ENCODE results near the gene TSPAN11.
"Not testable (repeated sequence)": the region's sequence is repeated elsewhere in the genome, so short reads cannot be mapped to it uniquely, and the experiment has no call there.

Gene TSPAN11

GRCh38 chr12:31004666-31005065 lies 78.1 kb downstream of the TSPAN11 start:
- no peak for DNase-seq

- DNase-seq, result no peak
These were observed 78.9 kb downstream of the TSPAN11 start for GRCh38 chr12:31005256-31005943.

- DNase-seq, result no peak
These were observed 79.4 kb downstream of the TSPAN11 start for GRCh38 chr12:31005944-31006361.

DNA sequence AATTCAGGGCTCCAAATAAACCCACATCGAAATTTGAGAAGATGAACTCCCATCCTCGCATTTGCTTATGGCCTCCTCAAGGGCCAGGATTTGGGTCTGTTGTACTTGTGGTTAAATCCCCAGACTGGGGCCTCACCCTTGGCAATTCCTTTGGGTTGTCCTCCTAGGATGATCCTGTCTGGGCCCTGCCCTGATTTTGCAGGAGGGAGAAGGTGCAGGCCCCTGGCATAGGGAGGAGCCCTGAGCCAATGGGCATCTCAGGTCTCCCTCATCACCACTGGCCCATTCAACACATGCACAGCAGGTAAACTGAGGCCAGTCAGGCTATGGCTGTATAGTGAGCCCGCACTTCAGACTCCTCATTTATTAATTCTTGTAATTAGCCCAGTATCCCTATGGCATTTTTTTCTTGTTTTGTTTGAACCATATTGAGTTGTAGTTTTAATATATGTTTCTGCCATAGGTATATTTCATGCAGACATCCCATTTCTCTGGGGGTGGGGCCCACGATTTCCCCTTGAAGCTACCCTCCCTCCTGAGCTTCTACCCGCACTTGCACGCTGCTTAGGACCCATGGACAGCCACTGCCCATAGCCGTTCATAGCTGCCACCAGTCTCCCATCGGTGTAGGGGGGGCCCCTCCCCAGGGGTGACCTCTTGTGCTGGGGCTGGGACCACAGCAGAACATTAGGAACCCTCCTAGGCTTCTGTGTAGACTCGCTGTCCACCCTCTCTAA lies 80.0 kb downstream of the TSPAN11 start:
- DNase-seq, result no peak

DNA sequence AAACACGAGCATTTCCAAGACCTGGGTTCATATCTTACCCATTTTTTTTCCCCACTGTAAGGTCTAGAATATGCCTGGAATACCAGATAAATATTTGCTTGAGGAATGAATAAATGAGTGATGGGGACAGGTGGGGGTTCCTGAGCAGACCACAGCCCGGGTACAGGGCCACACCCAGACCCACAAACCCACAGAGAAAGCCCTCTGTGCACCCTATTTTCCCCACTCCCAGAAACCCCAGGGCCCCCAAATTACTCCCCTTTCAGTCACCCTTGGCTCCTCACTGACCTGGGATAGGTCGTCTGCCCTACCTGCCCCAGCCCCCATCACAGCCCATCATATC lies 80.6 kb downstream of the TSPAN11 start:
- DNase-seq, result no peak

GRCh38 chr12:31007636-31008175 lies 81.2 kb downstream of the TSPAN11 start:
- no peak for DNase-seq

DNA sequence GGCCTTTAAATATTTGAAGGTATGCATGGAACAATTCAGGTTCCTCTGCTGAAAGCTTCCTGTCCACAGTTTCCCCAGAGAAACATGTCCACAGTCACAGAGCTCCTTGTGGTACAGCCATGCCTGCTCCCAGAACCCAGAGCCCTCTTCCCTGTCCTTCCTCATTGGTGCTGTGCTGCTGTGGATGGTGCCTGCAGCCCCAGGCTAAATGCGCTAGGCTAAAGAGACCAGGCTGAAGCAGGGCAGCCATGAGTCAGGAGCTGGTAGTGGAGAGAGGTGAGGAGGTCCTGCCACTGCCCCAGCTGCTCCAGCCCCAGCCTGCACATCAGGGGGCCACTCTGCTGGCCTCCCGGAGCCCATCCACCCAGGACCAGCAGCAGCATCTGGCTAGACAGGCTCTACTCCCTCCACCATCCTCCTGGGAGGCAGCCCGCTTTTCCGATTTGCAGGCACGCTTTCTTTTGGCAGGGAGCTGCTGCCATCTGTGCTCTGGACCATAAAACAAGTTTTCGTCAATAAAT lies 81.8 kb downstream of the TSPAN11 start:
- DNase-seq, result no peak

DNA sequence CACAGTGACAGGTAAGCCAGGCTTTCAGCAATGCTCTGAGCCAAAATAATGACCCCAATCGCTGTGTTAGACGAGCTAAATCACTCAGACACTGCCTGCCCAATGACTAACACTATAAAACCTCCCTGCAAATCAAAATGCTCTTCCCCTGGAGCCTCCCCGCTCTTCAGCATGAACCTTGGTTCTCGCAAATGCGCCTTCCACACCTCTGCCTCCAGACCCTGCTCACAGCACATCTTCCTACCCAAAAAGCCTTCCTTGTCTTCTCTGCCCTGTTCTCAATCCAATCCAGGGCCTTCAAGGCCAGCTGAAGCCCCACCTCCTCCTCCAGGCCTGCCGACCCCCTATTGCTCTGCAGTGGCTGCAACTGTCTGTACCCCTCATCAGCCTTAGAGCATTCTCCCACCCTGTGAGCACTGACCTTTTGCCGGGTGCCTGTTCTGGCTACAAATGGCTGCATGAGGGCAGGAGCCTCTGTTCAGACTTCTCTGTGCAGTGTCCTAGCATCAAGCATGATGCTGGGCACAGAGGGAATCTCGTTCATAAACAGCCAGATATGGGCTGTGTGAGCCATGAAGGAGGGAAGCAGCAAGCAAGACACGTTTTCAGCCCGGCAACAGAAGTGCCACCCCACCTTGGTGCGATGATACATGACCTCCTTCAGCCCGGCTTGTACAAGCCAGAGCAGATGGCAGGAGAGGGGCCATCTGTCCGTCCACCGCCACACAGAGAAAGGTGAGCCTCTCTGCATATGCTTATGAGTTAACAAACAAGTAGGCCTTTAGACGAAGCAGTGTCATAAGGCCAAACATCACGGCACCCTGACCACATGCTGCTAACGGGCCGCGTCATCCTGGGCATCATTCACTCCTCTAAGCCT lies 82.7 kb downstream of the TSPAN11 start:
- no peak for DNase-seq

- DNase-seq, result no peak
These were observed 83.4 kb downstream of the TSPAN11 start for GRCh38 chr12:31009976-31010375.

GRCh38 chr12:31011336-31011735 lies 84.8 kb downstream of the TSPAN11 start:
- DNase-seq, result no peak

DNA sequence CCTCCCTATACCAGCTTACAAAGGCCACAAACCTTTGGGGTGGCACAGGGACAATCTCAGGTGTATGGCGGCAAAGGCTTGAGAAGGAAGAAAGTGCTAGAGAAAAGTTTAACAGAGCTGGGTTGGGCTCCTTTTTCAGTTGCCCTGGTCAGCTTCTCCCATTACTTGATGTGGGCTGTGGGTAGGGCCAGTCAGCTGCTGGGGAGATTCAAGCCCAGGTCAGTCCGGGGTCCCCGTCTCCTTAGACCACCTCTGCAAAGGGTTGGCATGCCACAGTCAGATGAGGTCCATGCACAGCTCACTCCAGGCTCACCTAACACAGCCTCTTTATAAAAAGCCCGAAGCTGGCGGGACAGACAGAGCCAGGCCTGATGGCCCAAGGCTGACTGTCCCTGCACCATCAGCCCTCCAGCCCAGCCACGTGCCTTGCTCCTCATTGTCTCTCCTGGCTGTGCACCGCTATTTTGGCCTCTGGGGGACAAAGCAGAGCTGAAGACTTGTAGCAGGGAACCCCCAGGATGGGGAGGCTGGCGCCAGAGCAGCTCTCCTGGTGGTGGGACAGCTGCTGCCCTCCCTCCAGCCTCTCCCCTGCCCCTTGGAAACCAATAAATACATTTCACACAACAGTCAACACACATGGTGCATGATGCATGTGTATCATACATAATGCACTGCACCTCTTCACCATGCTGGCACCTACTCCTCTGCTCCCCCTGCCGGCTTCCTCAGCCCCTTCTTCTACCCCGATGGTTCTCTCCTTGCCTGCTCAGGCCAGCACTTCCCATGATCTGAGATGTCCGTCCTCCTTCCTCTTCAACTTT lies 85.4 kb downstream of the TSPAN11 start:
- no peak for DNase-seq

DNA sequence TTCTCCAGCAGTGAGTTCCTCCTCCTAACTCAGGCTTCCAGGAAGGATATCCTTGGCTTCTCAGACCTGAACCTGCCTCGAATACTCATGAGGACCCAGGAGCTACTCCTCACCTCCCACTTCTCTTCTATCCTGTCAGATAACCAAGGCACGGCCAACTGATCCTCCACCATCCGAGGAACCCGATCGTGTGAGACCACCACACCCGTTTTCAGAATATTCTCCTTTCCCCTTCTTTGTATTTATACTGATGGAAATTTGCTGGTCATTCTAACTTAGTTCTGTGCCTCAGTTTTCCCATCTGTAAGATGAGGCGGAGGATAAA lies 86.0 kb downstream of the TSPAN11 start:
- DNase-seq, result not testable (repeated sequence)

GRCh38 chr12:31015215-31015614 lies 88.7 kb downstream of the TSPAN11 start:
- DNase-seq, result no peak

DNA sequence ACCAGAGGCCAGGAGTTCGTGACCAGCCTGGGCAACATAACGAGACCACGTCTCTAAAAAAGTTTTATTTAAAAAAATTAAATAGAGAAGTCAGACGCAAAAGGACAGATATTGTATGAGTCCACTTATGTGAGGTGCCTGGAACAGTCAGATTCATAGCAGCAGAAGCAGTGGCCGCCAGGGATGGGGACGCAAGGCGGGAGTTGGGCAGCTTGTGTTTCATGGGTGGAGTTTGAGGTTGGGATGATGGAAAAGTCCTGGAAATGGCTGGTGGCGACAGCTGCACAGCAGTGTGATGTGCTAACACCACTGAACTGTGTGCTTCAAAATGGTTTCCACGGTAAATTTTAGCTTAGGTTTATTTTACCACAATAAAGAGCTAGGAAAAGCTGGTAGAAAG lies 89.5 kb downstream of the TSPAN11 start:
- DNase-seq, result no peak

GRCh38 chr12:31017535-31017934 lies 91.0 kb downstream of the TSPAN11 start:
- no peak for DNase-seq

GRCh38 chr12:31018106-31018789 lies 91.7 kb downstream of the TSPAN11 start:
- DNase-seq, result no peak

GRCh38 chr12:31018790-31019505 lies 92.4 kb downstream of the TSPAN11 start:
- no peak for DNase-seq

DNA sequence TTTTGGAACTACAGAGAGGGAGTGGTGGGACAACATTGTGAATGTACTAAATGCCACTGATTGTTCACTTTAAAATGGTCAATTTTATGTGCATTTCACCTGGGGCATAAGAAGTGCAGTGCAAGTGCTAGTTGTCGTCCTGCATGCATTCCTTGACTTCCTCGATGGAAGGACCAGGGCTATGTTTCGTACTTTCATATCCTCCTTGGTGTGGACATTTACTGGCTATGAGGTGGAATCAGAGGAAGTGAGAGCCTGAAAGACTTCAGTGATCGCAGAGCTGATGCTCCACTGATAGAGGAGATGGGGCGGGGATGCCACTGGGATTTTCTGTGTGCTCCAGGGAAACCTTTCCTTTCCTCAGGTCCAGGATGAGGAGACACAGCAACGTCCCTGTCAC lies 93.0 kb downstream of the TSPAN11 start:
- no peak for DNase-seq

DNA sequence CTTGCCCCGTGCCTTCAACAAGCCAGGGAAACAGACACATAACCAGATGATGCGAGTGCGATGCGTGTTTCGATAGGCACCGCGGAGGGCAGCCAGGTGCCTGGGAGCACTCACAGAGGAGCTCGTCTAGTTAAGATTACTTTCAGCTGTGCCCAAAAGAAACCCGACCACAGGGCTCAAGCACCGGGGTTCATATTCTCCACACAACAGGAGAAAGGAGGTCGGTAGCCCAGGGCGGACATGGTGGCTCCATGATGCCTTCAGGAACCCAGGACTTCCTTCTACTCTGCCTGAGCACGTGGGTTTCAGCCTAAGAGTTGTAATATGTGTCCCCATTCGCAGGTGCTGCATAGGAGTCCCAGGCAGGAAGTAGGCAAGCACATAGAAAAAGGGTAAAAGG lies 93.4 kb downstream of the TSPAN11 start:
- DNase-seq, result no peak

DNA sequence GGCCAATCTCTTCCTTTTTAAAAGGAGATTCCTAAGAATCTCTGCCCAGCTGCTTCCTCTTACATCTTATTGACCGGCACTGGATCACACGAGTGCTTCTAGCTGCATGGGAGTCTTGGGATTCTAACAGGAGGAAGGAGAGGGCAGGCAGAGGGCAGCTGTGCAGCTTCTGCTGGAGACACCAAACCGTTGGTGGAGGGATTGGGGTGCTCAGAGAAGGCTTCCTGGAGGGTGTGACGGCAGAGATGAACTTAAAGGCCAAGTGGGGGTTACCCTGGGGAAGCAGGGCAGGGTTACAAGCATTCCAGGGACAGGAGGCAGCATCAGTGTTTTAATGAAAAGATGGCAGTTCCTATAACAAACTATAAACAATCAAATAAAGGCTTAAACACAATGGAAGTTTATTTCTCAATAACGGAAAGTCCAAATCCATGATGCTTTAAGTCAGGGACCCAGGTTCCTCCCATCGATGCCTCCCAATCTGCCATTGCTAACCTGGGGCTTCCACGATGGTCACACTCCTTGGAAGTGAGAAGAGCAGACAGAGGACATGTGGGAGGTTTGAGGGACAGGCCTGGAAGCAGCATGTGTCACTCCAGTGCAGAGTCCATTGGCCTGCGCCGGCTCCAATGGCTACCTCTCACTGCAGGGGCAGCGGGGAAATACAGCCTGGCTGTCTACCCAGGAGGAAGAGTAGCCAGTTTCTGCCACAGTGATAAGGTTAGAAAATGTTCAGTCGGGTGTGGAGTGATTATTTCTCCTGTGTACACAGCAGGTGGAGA lies 94.0 kb downstream of the TSPAN11 start:
- no peak for DNase-seq

Measured in NCI-H748 treated with DMSO at 0.1 percent for 48 hours (cell line).